GM23248 (cell line): ENCODE measurements around the gene WNT7B.

Source experiments
- EZH2 ChIP-seq: fragments of 200-600 bp; sonication (generic); IDR thresholded peaks from 2 replicates; pipeline ENCODE4 v1.6.1; 2018; ENCODE audit warnings: antibody characterized with exemption, mild to moderate bottlenecking; ENCODE audit not compliant: insufficient read depth, poor library complexity, severe bottlenecking
- EZH2phosphoT487 ChIP-seq: fragments of 200-600 bp; sonication (generic); IDR thresholded peaks from 2 replicates; pipeline ENCODE4 v1.6.1; 2018; ENCODE audit warnings: antibody characterized with exemption, moderate library complexity, mild to moderate bottlenecking, low read depth; ENCODE audit not compliant: insufficient read depth

DNA sequence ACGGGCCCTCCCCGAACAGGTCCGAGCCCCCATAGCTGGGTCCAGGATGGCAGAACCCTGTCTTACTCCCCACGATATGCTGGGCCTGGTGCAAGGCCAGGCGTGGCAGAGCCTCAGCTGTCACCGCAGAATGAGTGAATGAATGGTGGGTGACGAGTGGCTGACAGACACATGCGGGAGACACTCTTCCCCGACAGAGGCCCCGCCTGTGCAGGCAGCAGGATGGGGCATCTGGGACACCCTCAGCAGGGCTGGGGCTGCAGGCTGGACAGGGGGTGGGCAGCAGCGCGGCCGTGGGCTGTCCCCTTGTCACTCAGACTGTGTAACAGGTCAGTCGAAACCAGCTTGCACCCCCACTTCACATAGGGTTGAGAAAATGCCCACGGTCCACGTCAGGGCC lies 18.0 kb downstream of the WNT7B start:
- TF ChIP-seq EZH2phosphoT487 = no peak
- TF ChIP-seq EZH2 = no peak
